NCI-H524 (cell line): Measurements from ENCODE around the gene SEL1L2.
A peak's percentile ranks its signal among the peaks of the same experiment; 100 is the strongest.

ENCODE experiments used
- DNase-seq, 2 experiments: peaks; one replicate each; lab custom pipeline; 2025; lab: John Stamatoyannopoulos, UW

The SEL1L2 gene

GRCh38 chr20:13865791-13866351 lies 124.5 kb downstream of the SEL1L2 start:
- peak in 1 of 2 experiments; percentile 60 for DNase-seq

GRCh38 chr20:13865156-13865555 lies 125.3 kb downstream of the SEL1L2 start:
- no peak for DNase-seq

- no peak for DNase-seq
Observed at GRCh38 chr20:13863244-13863643, 127.2 kb downstream of the SEL1L2 start.

GRCh38 chr20:13862245-13862644 lies 128.2 kb downstream of the SEL1L2 start:
- DNase-seq = no peak

- no peak for DNase-seq
Observed at GRCh38 chr20:13858871-13859270, 131.5 kb downstream of the SEL1L2 start.

GRCh38 chr20:13858439-13858838 lies 132.0 kb downstream of the SEL1L2 start:
- no peak for DNase-seq

GRCh38 chr20:13857961-13858360 lies 132.5 kb downstream of the SEL1L2 start:
- no peak for DNase-seq

GRCh38 chr20:13857304-13857703 lies 133.1 kb downstream of the SEL1L2 start:
- DNase-seq = no peak

- no peak for DNase-seq
Observed at GRCh38 chr20:13856354-13856753, 134.1 kb downstream of the SEL1L2 start.

GRCh38 chr20:13855613-13856012 lies 134.8 kb downstream of the SEL1L2 start:
- no peak for DNase-seq

GRCh38 chr20:13852306-13852705 lies 138.1 kb downstream of the SEL1L2 start:
- DNase-seq = no peak

- DNase-seq = no peak
Observed at GRCh38 chr20:13851279-13851678, 139.1 kb downstream of the SEL1L2 start.

GRCh38 chr20:13844296-13844695 lies 146.1 kb downstream of the SEL1L2 start:
- DNase-seq = no peak

- DNase-seq = peak; percentile 21 to 64
Observed at GRCh38 chr20:13841206-13841605, 149.2 kb downstream of the SEL1L2 start.

- DNase-seq = no peak
Observed at GRCh38 chr20:13840093-13840465, 150.3 kb downstream of the SEL1L2 start.

GRCh38 chr20:13839421-13840092 lies 150.9 kb downstream of the SEL1L2 start:
- peak; percentile 97 to 99 for DNase-seq

- no peak for DNase-seq
Observed at GRCh38 chr20:13838664-13839063, 151.8 kb downstream of the SEL1L2 start.

- DNase-seq = no peak
Observed at GRCh38 chr20:13831476-13831875, 158.9 kb downstream of the SEL1L2 start.

GRCh38 chr20:13825465-13825864 lies 164.9 kb downstream of the SEL1L2 start:
- DNase-seq = no peak

GRCh38 chr20:13824459-13824858 lies 166.0 kb downstream of the SEL1L2 start:
- no peak for DNase-seq

- DNase-seq = no peak
Observed at GRCh38 chr20:13822459-13822858, 168.0 kb downstream of the SEL1L2 start.

GRCh38 chr20:13821876-13822275 lies 168.5 kb downstream of the SEL1L2 start:
- DNase-seq = no peak

GRCh38 chr20:13819885-13820645 lies 170.3 kb downstream of the SEL1L2 start:
- peak; percentile 54 to 70 for DNase-seq
